SU-DHL-6 (cell line): ENCODE results near the gene LRRC71.

Experiments
- H2AFZ ChIP-seq: fragments of 200-600 bp; sonication (generic); 2 replicates; pipeline ENCODE4 v1.6.1; 2014; ENCODE audit warnings: low read depth, mild to moderate bottlenecking, moderate library complexity, mixed read lengths, antibody characterized with exemption, low read length; ENCODE audit not compliant: severe bottlenecking
- H3F3A ChIP-seq: fragments of 200-600 bp; shearing (Covaris generic); 2 replicates; pipeline ENCODE4 v1.6.0; 2016; ENCODE audit warnings: antibody characterized with exemption, mild to moderate bottlenecking; ENCODE audit not compliant: insufficient read depth
- H3K27ac ChIP-seq: fragments of 200-600 bp; sonication (generic); 2 replicates; pipeline ENCODE4 v1.5.1; 2016; ENCODE audit warnings: low read depth, mild to moderate bottlenecking, low read length, moderate library complexity, mixed read lengths
- H3K27me3 ChIP-seq: fragments of 200-600 bp; sonication (generic), shearing (Covaris generic); 2 replicates; pipeline ENCODE4 v1.6.0; 2014; ENCODE audit warnings: mild to moderate bottlenecking, low read length
- H3K36me3 ChIP-seq: fragments of 200-600 bp; sonication (generic); 2 replicates; pipeline ENCODE4 v1.6.1; 2014; ENCODE audit warnings: mild to moderate bottlenecking, low read length, mixed read lengths
- H3K4me2 ChIP-seq: fragments of 300-600, 200-600 bp; shearing (Covaris generic), sonication (generic); 2 replicates; pipeline ENCODE4 v1.6.0; 2014; ENCODE audit warnings: low read length, low read depth, mild to moderate bottlenecking; ENCODE audit not compliant: poor library complexity, severe bottlenecking
- H3K4me3 ChIP-seq: fragments of 200-600 bp; sonication (generic); 2 replicates; pipeline ENCODE4 v1.5.1; 2014; ENCODE audit warnings: antibody characterized with exemption, low read length, mild to moderate bottlenecking, mixed read lengths; ENCODE audit not compliant: insufficient read depth, poor library complexity, severe bottlenecking
- H3K79me2 ChIP-seq: fragments of 200-600 bp; sonication (generic); 2 replicates; pipeline ENCODE4 v1.6.1; 2014; ENCODE audit warnings: mild to moderate bottlenecking, low read length, moderate library complexity; ENCODE audit not compliant: insufficient read depth
- H3K9ac ChIP-seq: fragments of 200-600 bp; sonication (generic); 2 replicates; pipeline ENCODE4 v1.7.0; 2014; ENCODE audit warnings: mild to moderate bottlenecking, low read length
- H3K9me2 ChIP-seq: fragments of 200-600 bp; sonication (generic); replicated peaks from 2 replicates; pipeline ENCODE4 v1.6.1; 2014; ENCODE audit warnings: low read length; ENCODE audit not compliant: insufficient read depth
- H3K9me3 ChIP-seq: fragments of 200-600 bp; sonication (generic); 2 replicates; pipeline ENCODE4 v1.6.1; 2014; ENCODE audit warnings: low read length, mixed read lengths; ENCODE audit not compliant: insufficient read depth
- H4K20me1 ChIP-seq: fragments of 200-600 bp; sonication (generic); 2 replicates; pipeline ENCODE4 v1.6.1; 2014; ENCODE audit warnings: low read depth, mild to moderate bottlenecking, antibody characterized with exemption, low read length, moderate library complexity, mixed read lengths
- CTCF ChIP-seq: fragments of 200-600 bp; sonication (generic); IDR thresholded peaks from one replicate; pipeline ENCODE4 v1.5.1; 2017; ENCODE audit warnings: antibody characterized with exemption, mild to moderate bottlenecking, low read length, moderate library complexity; ENCODE audit not compliant: insufficient read depth, poor library complexity, severe bottlenecking
- EZH2phosphoT487 ChIP-seq: fragments of 200-600 bp; sonication (generic), shearing (Covaris generic); conservative IDR thresholded peaks from 2 replicates; pipeline ENCODE4 v1.6.1; 2018; ENCODE audit warnings: mild to moderate bottlenecking, antibody characterized with exemption, low read length, moderate library complexity, mixed read lengths

Gene LRRC71

GRCh38 chr1:156969496-156969895, 49.1 kb downstream of the LRRC71 start:
- H3K36me3 ChIP-seq: no peaks in the 10 kb centered on the region
- no peaks in the 10 kb centered on the region for H3K9me2 ChIP-seq
- no peaks in the 10 kb centered on the region for H4K20me1 ChIP-seq
- no peaks in the 10 kb centered on the region for H3K9me3 ChIP-seq
- H3K4me3 ChIP-seq: no peak overlapping the region
- no peaks in the 10 kb centered on the region for H3K27me3 ChIP-seq
- no peak overlapping the region for H3K4me2 ChIP-seq
- TF ChIP-seq EZH2phosphoT487: no peak
- no peak for TF ChIP-seq CTCF
- no peaks in the 10 kb centered on the region for H3F3A ChIP-seq
- no peaks in the 10 kb centered on the region for H3K79me2 ChIP-seq
- no peak overlapping the region for H3K9ac ChIP-seq
- H2AFZ ChIP-seq: no peak overlapping the region
- no peak overlapping the region for H3K27ac ChIP-seq

GRCh38 chr1:156970017-156970416, 49.6 kb downstream of the LRRC71 start:
- H3K79me2 ChIP-seq: no peaks in the 10 kb centered on the region
- H3K9ac ChIP-seq: no peak overlapping the region
- no peaks in the 10 kb centered on the region for H3K9me2 ChIP-seq
- TF ChIP-seq EZH2phosphoT487: no peak
- TF ChIP-seq CTCF: no peak
- H3K27ac ChIP-seq: no peak overlapping the region
- no peak overlapping the region for H2AFZ ChIP-seq
- no peak overlapping the region for H3K4me3 ChIP-seq
- no peaks in the 10 kb centered on the region for H3K36me3 ChIP-seq
- H3K4me2 ChIP-seq: no peak overlapping the region
- H3K9me3 ChIP-seq: no peaks in the 10 kb centered on the region
- H3F3A ChIP-seq: no peaks in the 10 kb centered on the region
- H3K27me3 ChIP-seq: no peaks in the 10 kb centered on the region
- no peaks in the 10 kb centered on the region for H4K20me1 ChIP-seq

GRCh38 chr1:156973417-156973816, 53.0 kb downstream of the LRRC71 start:
- H4K20me1 ChIP-seq: no peaks in the 10 kb centered on the region
- no peak for TF ChIP-seq CTCF
- no peak for TF ChIP-seq EZH2phosphoT487

More at GRCh38 chr1:156973417-156973816, 53.0 kb downstream of the LRRC71 start:
- Histone ChIP-seq H3K4me3 (no peak overlapping the region), H3K36me3 (no peaks in the 10 kb centered on the region), H3F3A (no peaks in the 10 kb centered on the region), H3K9me3 (no peaks in the 10 kb centered on the region), H3K4me2 (no peak overlapping the region), H3K79me2 (no peaks in the 10 kb centered on the region), H3K9ac (no peak overlapping the region), H3K27me3 (no peaks in the 10 kb centered on the region), H3K9me2 (no peaks in the 10 kb centered on the region), H3K27ac (no peak overlapping the region), H2AFZ (no peak overlapping the region)
